Memory B cell (primary cell): ENCODE data around the gene RGPD6.
"Not testable (repeated sequence)": the region's sequence is repeated elsewhere in the genome, so short reads cannot be mapped to it uniquely, and the experiment has no call there.

ENCODE experiments used
- ATAC-seq: fragments of 150-1000 bp; cut with Tn5 transposase; 2 replicates; pipeline ENCODE4 v1.10.0; 2021; ENCODE audit warnings: low read depth, mild to moderate bottlenecking, moderate library complexity
- DNase-seq, 2 donors: peaks; one replicate each; pipeline ENCODE4 v3.0.0; 2022; ENCODE audit warnings: low spot score in 2 of 2
- H3K27ac Mint-ChIP-seq: one replicate; pipeline ENCODE4 v1.8.0; 2022; ENCODE audit warnings: mild to moderate bottlenecking, moderate library complexity, mixed read lengths
- H3K27me3 Mint-ChIP-seq: one replicate; pipeline ENCODE4 v1.8.0; 2022; ENCODE audit warnings: mixed read lengths
- H3K36me3 Mint-ChIP-seq: one replicate; pipeline ENCODE4 v1.8.0; 2022; ENCODE audit warnings: mild to moderate bottlenecking, mixed read lengths
- H3K4me1 Mint-ChIP-seq: one replicate; pipeline ENCODE4 v1.8.0; 2022; ENCODE audit warnings: mixed read lengths
- H3K4me3 Mint-ChIP-seq: one replicate; pipeline ENCODE4 v1.8.0; 2022; ENCODE audit warnings: mild to moderate bottlenecking, moderate library complexity, mixed read lengths
- H3K9me3 Mint-ChIP-seq: one replicate; pipeline ENCODE4 v1.8.0; 2022; ENCODE audit warnings: mixed read lengths

Gene RGPD6

GRCh38 chr2:110579216-110579965 is 2.4 kb upstream of the RGPD6 start:
- not testable (repeated sequence) for H3K4me3 Mint-ChIP-seq, H3K9me3 Mint-ChIP-seq, ATAC-seq, H3K27me3 Mint-ChIP-seq, H3K36me3 Mint-ChIP-seq, H3K27ac Mint-ChIP-seq, DNase-seq, H3K4me1 Mint-ChIP-seq

- not testable (repeated sequence) for H3K27me3 Mint-ChIP-seq, DNase-seq, H3K4me3 Mint-ChIP-seq, H3K36me3 Mint-ChIP-seq, H3K27ac Mint-ChIP-seq, H3K9me3 Mint-ChIP-seq, H3K4me1 Mint-ChIP-seq
- peak; percentile 28 for ATAC-seq
Measured at GRCh38 chr2:110578429-110578828, 1.4 kb upstream of the RGPD6 start.

- not testable (repeated sequence) for H3K36me3 Mint-ChIP-seq, H3K27ac Mint-ChIP-seq, H3K4me1 Mint-ChIP-seq, H3K4me3 Mint-ChIP-seq, DNase-seq, H3K27me3 Mint-ChIP-seq, H3K9me3 Mint-ChIP-seq
- ATAC-seq, result peak; percentile 64
Measured at GRCh38 chr2:110499755-110500377, 77.2 kb downstream of the RGPD6 start.

- not testable (repeated sequence) for ATAC-seq, H3K4me3 Mint-ChIP-seq, DNase-seq, H3K27ac Mint-ChIP-seq, H3K4me1 Mint-ChIP-seq, H3K9me3 Mint-ChIP-seq, H3K36me3 Mint-ChIP-seq, H3K27me3 Mint-ChIP-seq
Measured at GRCh38 chr2:110496027-110496426, 81.0 kb downstream of the RGPD6 start.

GRCh38 chr2:110494488-110494887 is 82.5 kb downstream of the RGPD6 start:
- H3K36me3 Mint-ChIP-seq, DNase-seq, H3K27me3 Mint-ChIP-seq, H3K4me1 Mint-ChIP-seq, ATAC-seq, H3K4me3 Mint-ChIP-seq, H3K9me3 Mint-ChIP-seq, H3K27ac Mint-ChIP-seq: not testable (repeated sequence)

DNA sequence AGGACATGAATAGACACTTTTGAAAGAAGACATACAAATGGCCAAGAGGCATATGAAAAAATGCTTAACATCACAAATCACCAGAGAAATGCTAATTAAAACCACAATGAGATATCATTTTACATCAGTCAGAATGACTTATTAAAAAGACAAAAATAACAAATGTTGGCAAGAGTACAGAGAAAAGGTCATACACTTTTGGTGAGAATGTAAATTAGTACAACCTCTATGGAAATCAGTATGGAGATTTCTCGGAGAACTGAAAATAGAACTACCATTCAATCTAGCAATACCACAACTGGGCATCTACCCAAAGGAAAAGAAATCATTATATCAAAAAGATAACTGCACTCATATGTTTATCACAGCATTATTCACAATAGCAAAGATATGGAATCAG is 88.0 kb downstream of the RGPD6 start:
- not testable (repeated sequence) for H3K4me3 Mint-ChIP-seq, H3K27me3 Mint-ChIP-seq, H3K4me1 Mint-ChIP-seq, H3K9me3 Mint-ChIP-seq, H3K27ac Mint-ChIP-seq, ATAC-seq, H3K36me3 Mint-ChIP-seq, DNase-seq

- not testable (repeated sequence) for H3K36me3 Mint-ChIP-seq, H3K27ac Mint-ChIP-seq, H3K9me3 Mint-ChIP-seq, ATAC-seq, H3K4me1 Mint-ChIP-seq, H3K27me3 Mint-ChIP-seq, DNase-seq, H3K4me3 Mint-ChIP-seq
Measured at GRCh38 chr2:110482697-110483096, 94.3 kb downstream of the RGPD6 start.

DNA sequence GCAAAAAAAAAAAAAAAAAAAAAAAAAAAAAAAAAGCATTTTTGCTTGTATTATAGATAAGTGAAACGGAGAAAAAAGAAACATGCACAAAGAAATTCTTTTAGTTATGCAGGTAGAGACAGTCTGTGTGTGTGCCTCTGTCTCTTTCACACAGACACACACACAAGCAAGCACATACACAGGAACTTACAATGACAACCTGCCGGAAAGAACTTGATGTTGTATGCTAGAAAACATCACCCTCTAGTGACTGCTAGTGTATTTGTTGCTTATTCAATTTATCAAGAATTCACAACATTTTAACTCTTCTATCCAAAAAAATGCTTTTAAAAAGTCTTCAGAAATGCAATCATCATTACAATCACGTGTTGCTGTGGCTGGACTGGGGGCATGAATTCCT is 95.8 kb downstream of the RGPD6 start:
- DNase-seq, H3K27me3 Mint-ChIP-seq, H3K36me3 Mint-ChIP-seq, H3K27ac Mint-ChIP-seq, ATAC-seq, H3K4me3 Mint-ChIP-seq, H3K9me3 Mint-ChIP-seq, H3K4me1 Mint-ChIP-seq: not testable (repeated sequence)

GRCh38 chr2:110480084-110480483 is 96.9 kb downstream of the RGPD6 start:
- not testable (repeated sequence) for H3K27me3 Mint-ChIP-seq, DNase-seq, H3K4me3 Mint-ChIP-seq, H3K27ac Mint-ChIP-seq, H3K36me3 Mint-ChIP-seq, H3K9me3 Mint-ChIP-seq, ATAC-seq, H3K4me1 Mint-ChIP-seq

GRCh38 chr2:110477370-110477769 is 99.7 kb downstream of the RGPD6 start:
- H3K4me1 Mint-ChIP-seq, H3K27ac Mint-ChIP-seq, H3K36me3 Mint-ChIP-seq, ATAC-seq, H3K27me3 Mint-ChIP-seq, H3K9me3 Mint-ChIP-seq, DNase-seq, H3K4me3 Mint-ChIP-seq: not testable (repeated sequence)

DNA sequence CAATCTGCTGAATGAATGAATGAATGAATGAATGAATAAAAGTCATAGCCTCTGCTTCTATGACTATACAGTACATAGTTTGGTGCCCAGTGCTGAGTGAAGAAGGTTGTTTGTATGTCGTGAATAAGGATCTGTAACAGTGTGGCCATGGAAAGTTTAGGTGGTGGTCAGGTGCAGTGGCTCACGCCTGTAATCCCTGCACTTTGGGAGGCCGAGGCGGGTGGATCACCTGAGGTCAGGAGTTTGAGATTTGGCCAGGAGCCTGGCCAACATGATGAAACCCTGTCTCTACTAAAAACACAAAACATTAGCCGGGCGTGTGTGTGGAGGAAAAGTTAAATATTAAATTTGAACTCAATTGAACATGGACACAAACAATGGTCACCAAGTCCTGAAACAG is 100.1 kb downstream of the RGPD6 start:
- H3K27me3 Mint-ChIP-seq, H3K36me3 Mint-ChIP-seq, H3K4me3 Mint-ChIP-seq, DNase-seq, H3K4me1 Mint-ChIP-seq, ATAC-seq, H3K9me3 Mint-ChIP-seq, H3K27ac Mint-ChIP-seq: not testable (repeated sequence)

- DNase-seq, H3K4me1 Mint-ChIP-seq, ATAC-seq, H3K27me3 Mint-ChIP-seq, H3K9me3 Mint-ChIP-seq, H3K4me3 Mint-ChIP-seq, H3K36me3 Mint-ChIP-seq, H3K27ac Mint-ChIP-seq: not testable (repeated sequence)
Measured at GRCh38 chr2:110475627-110476359, 101.2 kb downstream of the RGPD6 start.

GRCh38 chr2:110474898-110475297 is 102.1 kb downstream of the RGPD6 start:
- not testable (repeated sequence) for H3K4me3 Mint-ChIP-seq, DNase-seq, H3K36me3 Mint-ChIP-seq, H3K27ac Mint-ChIP-seq, H3K27me3 Mint-ChIP-seq, H3K4me1 Mint-ChIP-seq, H3K9me3 Mint-ChIP-seq
- peak; percentile 79 for ATAC-seq

GRCh38 chr2:110473059-110473358 is 104.0 kb downstream of the RGPD6 start:
- not testable (repeated sequence) for ATAC-seq, H3K4me1 Mint-ChIP-seq, H3K27me3 Mint-ChIP-seq, DNase-seq, H3K27ac Mint-ChIP-seq, H3K36me3 Mint-ChIP-seq, H3K4me3 Mint-ChIP-seq, H3K9me3 Mint-ChIP-seq
